G401 (cell line): ENCODE measurements around the gene ARHGEF3. TPM values are rescaled to one million over a fixed set of nuclear protein-coding genes. Genes with fewer than 3 reads are reported as not detected.

Experiments used
- DNase-seq: peaks from one replicate; pipeline ENCODE4 v3.0.0-alpha.2; 2015; ENCODE audit warnings: low spot score
- in situ Hi-C: cut with HindIII; loops from 2 replicates; pipeline ENCODE4 v1.10.0; 2016; ENCODE audit warnings: low sequenced_read_pairs, mixed read lengths
- total RNA-seq: library from RNA; depleted of rRNA; stranded (reverse); fragments of >200 nt; shearing (Covaris generic); gene quantifications from 2 replicates; pipeline ENCODE4 v1.2.3, GENCODE V29; 2014

The ARHGEF3 gene
- total RNA-seq, 1 experiment from 2014 or later = 13.8 TPM

DNA sequence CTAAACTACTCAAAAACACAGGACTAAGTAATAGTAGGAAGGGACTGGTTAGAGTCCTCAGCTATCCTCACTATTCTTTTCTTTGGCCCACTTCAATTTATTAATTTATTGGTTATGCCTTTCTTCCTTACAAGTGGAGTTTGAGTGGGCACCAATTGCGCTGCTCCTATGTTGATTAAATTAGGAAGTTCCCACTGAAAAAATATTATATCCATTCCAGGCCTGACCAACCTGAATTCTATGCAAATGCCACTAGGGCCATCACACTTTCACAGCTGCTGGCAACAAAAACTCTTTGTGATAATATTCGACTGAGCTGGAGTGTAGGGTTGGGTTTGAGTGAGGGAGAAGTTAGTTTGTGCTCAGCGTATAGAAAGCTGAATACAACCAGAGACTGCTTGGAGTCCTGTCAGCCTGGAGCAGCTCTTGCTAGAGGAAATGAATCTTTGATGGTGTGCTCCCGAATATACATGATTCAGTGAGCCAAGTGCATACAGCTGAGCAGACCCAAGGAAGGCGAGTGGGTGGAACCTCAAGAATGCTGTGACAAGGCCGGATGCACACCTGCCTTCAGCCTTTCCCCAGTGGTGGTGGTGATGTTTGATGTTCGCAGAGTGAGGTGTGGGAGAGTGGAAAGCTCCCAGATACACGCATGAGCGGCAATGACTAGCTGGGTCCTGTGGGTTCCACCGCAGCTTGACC lies 1.5 kb downstream of the ARHGEF3 start:
- peak; percentile 73 for DNase-seq
- in situ Hi-C loops = no loop called here

DNA sequence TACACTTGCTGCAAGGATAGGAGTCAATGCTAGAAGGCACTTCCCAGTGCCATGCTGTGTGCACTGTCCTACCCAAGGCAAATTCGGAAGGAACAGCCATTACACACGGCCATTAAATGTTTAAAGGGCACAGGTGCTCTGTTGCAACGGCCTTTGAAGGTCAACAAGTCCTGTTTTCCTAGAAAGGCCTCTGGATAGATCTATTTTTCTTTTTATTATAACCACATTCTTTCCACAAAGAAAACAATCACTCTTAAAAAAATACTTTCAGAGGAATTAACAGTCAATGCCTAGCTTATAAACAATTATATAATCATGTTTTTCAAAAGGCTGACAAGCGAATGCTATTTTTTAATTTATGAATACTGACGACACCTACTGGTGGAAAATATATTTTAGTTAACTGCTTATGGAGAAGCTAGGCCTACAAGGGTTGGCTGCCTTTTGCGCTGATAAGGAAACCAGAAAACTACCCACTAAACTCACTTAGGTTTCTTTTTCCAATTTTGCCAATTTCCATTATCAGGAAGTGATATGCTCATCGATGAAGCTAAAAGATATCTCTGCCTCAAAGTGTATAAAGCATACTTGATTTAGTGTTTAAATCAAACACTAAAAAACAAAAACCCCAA lies 2.4 kb downstream of the ARHGEF3 start:
- in situ Hi-C loops = no loop called here
- peak; percentile 93 for DNase-seq

DNA sequence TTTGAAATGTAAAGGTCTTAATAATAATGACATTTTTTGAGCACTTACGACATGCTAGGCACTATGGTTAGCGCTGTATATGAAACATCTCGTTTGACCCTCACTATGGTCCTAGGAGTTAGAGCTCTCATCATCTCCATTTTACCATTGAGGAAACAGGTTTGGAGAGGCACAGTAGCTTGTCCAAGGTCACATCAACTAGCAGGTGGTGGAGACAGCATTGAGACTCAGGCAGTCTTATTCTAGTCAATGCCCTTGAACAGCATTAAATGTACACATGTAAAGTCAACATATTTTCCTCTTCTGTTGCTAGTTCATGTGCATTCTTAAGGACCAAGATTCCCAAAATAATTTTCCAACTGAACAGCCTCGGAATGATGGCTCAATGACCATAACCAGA lies 4.8 kb downstream of the ARHGEF3 start:
- in situ Hi-C loops = no loop called here
- DNase-seq = peak; percentile 37

DNA sequence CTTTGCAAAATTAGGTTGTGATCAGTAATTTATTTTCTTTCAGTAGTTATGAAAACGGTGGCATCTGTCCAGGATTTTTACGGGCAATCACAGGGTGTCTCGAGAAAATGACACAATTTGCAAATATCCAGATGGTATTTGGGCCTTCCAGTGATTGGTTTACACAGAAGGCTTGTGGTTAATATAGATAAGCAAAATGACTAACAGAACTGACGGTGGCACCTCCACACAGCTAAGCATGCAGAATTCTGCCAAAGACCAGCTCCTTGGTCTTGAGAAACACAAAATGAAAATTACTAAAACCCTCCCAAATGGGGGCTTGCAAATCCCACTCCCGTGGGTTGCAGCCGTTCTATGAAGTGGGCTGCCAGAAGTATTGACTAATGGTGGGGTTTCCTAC lies 5.5 kb downstream of the ARHGEF3 start:
- peak; percentile 25 for DNase-seq
- in situ Hi-C loops = no loop called here

DNA sequence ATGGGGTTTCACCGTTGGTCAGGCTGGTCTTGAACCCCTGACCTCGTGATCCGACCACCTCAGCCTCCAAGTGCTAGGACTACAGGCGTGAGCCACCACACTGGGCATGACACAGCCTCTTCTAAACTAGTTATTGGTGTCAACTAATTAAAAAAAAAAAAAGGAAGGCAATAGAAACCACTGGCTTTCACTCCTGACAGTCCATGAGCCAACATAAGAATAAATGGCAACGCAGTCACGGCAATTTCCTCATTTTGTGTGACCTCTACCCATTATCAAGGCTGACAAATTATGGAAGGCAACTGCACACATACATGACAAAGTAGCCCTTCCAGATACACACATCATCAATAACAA lies 5.9 kb downstream of the ARHGEF3 start:
- DNase-seq = no peak
- in situ Hi-C loops = no loop called here

DNA sequence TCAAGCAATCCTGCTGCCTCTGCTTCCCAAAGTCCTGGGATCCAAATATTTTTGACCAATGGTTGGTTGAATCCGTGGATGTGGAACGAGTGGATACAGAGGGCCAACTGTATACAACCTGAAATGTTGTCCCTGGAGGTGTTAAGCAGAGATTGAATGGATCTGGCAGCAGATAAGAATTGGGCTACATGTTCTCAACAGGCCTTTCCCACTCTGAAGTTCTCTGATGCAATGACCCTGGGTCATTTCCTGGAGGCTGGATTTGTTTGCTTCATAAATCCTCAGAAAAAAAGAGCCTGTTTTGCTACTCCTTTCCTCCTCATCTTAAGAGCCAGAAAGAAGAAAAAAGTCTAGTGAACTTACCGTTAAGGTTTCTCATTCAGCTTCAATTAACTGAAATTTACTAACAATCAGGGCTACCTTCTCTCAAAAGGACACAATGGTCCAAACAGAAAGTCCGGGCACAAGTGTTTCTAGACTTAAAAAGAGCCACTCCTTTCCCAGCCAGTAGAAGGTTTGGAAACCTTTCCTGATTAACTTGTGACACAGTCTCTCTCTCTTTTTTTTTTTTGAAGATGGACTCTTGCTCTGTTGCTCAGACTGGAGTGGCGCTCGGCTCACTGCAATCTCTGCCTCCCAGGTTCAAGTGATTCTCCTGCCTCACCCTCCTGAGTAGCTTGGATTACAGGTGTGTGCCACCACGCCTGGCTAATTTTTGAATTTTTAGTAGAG lies 6.5 kb downstream of the ARHGEF3 start:
- in situ Hi-C loops = no loop called here
- no peak for DNase-seq

DNA sequence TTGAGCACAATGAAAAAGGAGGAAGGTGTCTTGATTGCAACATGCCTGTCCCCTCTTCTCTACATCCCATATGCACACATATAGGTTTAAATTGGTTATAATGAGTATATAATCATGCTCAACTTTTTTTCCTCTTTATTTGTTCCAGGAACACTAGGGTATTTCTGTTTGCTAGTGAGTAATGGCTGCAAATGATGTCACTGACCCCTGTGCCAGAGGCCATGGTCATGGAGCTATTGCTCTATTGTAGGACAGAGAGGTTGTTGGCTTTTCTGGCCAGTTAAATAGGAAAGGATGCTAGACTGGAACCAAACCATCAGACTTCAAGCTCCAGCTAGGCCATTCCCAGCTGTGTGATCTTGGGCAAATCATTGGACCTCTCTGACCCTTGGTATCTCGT lies 9.6 kb downstream of the ARHGEF3 start:
- in situ Hi-C loops = no loop called here
- no peak for DNase-seq

DNA sequence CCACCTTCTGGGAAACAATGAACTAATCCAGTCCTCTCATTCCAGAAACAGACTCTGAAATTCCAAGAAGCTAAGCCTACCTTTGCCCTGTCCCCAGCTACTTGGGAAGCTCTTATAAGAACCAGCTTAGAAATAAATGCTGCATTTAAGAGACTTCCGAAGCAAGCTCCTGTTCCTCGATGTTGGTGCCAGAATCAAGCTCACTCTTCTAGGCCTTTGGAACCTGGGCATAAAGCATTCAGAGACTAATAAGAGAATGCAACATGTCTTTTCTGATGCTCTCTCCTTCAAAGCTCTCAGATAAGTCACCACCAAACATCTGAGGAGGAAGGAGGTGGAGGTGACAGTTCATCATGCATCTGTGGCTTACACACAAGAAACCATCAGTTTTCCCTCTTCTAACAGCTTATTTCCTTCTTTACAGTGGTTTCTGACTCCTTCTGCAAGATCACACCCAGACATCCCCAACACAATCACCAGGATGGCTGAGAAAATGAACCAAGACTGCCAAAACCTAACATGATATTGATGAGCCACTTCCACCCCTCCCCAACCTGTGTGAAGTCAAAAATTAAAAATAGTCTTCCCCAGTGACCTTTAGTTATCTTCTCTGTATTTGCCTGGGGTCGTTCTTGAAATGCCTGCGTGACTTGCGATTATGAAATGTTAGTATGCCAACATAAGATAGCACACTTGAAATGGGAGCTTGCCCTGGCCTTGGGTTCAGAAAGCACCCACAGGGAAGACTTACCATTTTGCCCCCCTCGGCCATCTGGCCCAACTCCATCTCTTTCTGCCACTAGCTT lies 11.5 kb downstream of the ARHGEF3 start:
- in situ Hi-C loops = no loop called here
- peak; percentile 51 for DNase-seq

DNA sequence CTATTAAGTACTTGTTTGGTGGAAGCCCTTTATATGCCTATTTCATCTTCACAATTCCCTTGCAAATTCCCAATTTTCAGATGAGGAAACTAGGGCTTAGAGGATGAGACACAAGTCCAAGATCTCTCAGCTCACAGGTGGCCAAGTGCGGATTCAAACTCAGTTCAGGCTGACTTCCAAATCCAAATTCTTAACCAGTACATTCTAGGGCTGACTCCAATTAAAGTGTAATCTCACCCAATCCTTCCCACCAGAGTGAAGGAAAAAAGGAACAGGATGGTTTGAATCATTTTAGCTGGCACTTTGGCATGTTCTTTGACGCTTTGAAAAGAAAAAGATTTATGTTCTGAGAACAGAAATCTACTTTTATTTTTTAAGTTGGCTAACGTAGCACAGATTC lies 12.7 kb downstream of the ARHGEF3 start:
- in situ Hi-C loops = no loop called here
- peak; percentile 17 for DNase-seq

DNA sequence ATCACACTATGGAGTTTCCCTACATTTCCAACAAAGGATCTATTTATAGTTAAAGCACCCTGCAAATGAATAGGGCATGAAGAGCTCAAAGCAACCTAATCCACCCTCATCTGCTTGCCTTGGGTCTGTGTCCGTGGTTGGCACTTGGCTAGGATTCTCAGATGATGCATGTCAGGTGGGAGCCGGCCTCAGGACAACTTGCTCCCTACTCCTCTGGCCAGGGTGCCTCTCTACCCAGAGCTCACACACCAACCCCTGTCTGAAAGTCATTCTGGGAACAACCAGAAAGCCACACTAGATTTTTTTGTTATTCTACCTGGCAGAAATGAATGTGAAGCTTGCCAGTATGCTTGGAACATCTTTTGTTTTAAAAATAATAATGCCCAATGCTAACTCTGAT lies 13.2 kb downstream of the ARHGEF3 start:
- in situ Hi-C loops = no loop called here
- peak; percentile 51 for DNase-seq

DNA sequence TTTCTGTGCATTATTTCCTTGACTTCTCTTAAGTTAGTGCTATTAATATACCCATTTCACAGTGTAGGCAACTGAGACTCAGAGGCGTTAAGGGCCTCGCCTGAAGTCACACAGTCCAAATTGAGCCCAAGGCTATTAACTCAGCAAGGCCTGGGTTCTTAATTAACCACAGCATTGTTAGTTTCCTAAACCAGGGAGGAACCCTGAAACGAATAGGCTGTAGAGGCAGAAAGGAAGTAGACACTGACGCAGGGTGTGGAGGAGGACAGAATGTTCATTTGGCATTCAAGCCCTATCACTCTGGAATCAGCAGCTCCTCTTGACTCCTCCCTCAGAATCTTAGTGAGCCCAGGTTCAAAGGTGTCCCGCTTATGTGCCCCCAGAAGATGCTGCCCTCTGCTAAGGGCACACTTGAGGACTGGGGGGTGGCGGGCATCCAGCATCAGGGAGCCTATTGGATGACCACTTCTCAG lies 13.9 kb downstream of the ARHGEF3 start:
- no peak for DNase-seq
- in situ Hi-C loops = no loop called here

DNA sequence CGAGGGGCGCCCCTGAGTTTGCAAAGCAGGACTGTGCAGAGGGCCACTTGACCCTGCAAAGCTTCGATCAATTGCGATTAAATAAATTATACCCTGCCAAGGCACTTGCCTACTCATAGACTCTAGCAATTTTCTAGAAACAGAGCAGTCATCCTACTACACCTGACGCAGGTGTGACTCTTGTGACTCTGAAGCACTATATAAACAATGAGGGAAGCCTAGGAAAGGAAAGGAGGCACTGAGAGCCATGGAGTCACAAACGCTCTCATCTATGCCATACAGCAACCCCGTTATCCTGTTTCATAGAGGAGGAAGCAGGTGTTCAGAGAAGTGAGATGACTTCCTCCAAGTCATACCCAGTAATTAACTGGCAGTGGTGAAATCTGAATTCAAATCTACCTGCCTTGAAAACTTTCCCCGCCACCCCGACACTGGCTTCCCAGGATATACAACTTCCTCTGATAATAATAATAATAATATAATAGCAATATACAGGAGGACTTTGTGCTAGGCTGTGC lies 14.4 kb downstream of the ARHGEF3 start:
- in situ Hi-C loops = no loop called here
- DNase-seq = no peak

DNA sequence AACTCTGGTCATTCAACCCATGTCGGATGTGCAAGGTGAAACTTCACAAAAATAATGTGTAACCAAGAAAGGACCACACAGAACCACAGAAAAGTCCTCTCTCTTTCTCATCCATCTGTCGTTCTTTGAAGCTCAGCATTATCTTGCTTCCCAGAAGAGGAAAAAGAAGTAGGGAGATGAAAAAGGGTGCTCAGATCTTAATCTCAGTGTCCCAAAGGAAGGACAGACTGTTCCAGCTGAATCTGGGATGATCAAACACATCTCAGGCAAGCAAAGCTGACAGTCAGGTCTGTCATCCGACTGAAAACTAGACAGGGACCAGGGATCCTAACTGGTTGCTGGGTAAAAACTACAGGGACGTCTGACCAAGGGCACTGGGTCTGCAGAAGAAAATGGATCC lies 16.2 kb downstream of the ARHGEF3 start:
- no peak for DNase-seq
- in situ Hi-C loops = no loop called here

DNA sequence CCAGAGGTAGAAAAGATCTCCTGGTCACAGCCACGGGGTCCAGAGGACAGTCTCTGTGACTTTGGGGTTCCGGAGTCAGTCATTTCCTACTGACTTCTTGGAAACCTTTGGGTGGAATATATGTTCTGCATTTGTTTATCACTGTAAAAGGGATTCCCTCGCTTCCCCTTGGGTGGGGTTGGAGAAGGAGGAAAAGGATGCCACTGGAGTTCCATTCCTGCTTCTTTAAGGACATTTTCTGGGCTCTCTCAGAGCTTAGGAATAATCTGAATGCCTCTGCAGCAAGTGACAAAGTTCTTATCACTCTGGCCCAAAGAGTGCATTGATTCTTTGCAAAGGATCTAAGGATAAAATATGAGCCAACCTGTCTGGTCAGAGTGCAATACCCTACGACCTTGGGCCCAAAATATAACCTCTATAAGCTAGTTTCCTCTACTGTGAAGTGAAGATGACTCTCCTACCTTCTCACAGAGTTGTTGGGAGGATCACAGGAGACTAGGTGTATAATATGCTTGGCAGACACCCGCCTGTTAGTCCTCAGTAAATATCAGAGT lies 17.2 kb downstream of the ARHGEF3 start:
- no peak for DNase-seq
- in situ Hi-C loops = no loop called here

DNA sequence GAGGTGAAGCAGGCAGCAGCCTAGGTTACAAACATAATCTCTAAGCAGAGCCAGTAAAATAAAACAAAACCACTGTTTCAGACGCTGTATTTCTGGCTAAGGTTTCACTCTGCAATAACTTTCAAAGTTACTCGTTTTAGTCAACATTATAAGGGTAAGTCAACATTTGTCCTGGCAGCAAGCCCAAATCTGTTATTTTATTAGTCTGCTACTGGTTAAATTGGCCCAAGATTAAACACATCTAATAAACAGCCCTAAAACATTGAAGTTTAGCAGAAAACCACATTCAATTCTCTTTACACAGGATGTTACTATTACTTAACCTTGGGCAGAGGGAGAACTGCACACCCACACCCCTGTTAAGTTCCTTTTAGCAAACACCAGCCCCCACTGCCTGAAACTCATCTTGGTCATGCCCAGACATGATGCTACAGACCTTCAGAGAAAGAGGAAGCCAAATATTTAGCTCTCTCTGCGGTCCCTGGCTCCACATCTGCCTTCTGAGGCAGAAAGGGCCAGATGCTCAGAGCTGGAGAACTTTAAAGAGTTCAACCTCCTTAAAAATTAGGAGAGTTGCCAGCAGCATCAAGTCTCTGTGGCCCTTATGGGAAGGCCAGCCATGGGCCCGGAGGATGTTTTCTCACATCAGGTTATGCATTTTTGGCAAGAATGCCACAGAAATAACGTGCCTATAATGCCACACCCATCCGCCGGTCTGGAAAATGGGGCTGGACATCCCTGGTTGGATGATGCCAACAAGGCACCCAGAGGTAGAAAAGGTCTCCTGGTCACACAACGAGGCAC lies 17.9 kb downstream of the ARHGEF3 start:
- in situ Hi-C loops = no loop called here
- no peak for DNase-seq

DNA sequence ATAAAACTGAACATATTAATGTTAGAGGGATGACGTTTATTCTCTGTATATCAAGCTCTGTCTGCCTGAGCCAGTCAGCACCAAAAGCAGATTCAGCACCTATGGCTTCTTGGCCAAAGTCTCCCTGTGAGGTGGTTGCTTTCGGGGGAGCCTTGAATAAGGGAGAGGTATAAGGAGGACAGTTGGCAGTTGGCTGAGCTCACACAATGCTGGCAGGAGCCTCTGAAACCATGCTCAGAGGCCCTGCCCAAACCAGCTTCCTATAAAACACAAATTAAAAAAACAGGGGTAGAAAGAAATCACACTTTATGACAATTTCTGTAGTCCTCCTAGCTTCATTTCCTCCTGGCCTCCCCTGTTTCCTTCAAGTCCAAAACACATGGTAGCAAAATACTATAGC lies 18.8 kb downstream of the ARHGEF3 start:
- in situ Hi-C loops = no loop called here
- DNase-seq = peak; percentile 79

DNA sequence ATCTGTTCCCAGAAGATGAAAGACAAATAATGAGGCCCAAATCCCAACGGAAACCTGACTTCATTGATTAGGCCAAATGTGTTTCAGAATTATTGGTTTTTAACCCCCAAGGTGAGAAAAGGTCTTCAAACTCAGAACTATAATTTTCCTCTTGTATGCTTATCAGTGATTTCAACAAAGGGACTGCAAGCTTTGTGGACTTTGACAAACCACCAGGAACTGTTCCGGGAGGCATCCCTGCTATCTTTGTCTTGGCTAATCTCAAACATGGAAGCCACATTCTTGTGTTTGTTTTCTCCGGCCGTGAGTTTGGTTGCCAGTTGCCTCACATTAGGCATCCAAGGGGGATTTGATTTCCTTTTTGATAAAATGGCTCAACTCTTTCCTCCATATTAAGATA lies 19.5 kb downstream of the ARHGEF3 start:
- no peak for DNase-seq
- in situ Hi-C loops = no loop called here

DNA sequence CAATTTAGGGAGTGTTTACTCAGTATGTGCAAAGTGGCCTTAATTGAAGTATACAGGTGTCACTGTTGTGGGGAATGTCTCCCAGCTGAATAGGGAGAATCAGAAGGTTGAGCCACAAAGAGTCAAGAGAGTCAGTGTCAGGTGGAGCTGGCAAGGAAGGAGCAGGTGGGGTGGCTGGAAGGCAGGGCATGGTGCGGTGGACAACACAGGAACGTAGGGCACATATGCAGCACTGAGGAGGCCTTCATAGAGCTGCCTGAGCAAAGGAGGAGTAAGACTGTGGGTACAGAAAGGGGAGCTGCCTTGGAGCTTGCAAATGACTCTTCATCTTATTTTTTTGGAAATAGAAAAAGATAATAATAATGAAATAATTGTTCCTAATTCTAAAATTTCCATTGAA lies 20.0 kb downstream of the ARHGEF3 start:
- in situ Hi-C loops = no loop called here
- DNase-seq = no peak
